HG03439 (cell line): Measurements from ENCODE around the gene PSAP.

Source experiments
- ATAC-seq: cut with Tn5 transposase; IDR thresholded peaks from one replicate; pipeline ENCODE4 v1.9.1; 2021; ENCODE audit warnings: mild to moderate bottlenecking, moderate library complexity; ENCODE audit not compliant: unreplicated experiment

Gene PSAP

GRCh38 chr10:71770255-71770654 is 80.8 kb downstream of the PSAP start:
- no peak for ATAC-seq

- peak; percentile 25 for ATAC-seq
These were observed 81.7 kb downstream of the PSAP start for GRCh38 chr10:71769279-71769823.

GRCh38 chr10:71767420-71768035 is 83.5 kb downstream of the PSAP start:
- no peak for ATAC-seq

- no peak for ATAC-seq
These were observed 84.2 kb downstream of the PSAP start for GRCh38 chr10:71766717-71767419.
